PC-9 (cell line): ENCODE measurements around the gene POU4F3.

Experiments
- CTCF ChIP-seq: fragments of 200-600 bp; sonication (generic); conservative IDR thresholded peaks from 2 replicates; pipeline ENCODE4 v1.6.1; 2017; ENCODE audit warnings: mixed run types, antibody characterized with exemption, mild to moderate bottlenecking, moderate library complexity
- EZH2 ChIP-seq: fragments of 200-600 bp; sonication (generic); IDR thresholded peaks from 2 replicates; pipeline ENCODE4 v1.8.0; 2017; ENCODE audit warnings: antibody characterized with exemption, low read depth

- TF ChIP-seq CTCF (no peak), EZH2 (no peak)
These were observed at the start of gene POU4F3 for GRCh38 chr5:146338774-146339714.
